CD4-positive, alpha-beta T cell treated with Interleukin-21 for 1 hour (primary cell): ENCODE data around the gene SENP6.
"Not testable (repeated sequence)": the region's sequence is repeated elsewhere in the genome, so short reads cannot be mapped to it uniquely, and the experiment has no call there.

Experiments used
- DNase-seq: peaks from one replicate; pipeline ENCODE4 v3.0.0-alpha.2; 2020

Gene SENP6

GRCh38 chr6:75601304-75602245 lies at the start of gene SENP6:
SENP6 (plus strand) TSS chr6:75601880; CDS start chr6:75602525, 645 bp downstream.
- peak; percentile 81 for DNase-seq

GRCh38 chr6:75556240-75556639 lies 45.4 kb upstream of the SENP6 start:
- DNase-seq: no peak

GRCh38 chr6:75557068-75557467 lies 44.6 kb upstream of the SENP6 start:
- no peak for DNase-seq

- DNase-seq: peak; percentile 37
Measured at GRCh38 chr6:75563032-75563431, 38.6 kb upstream of the SENP6 start.

- no peak for DNase-seq
Measured at GRCh38 chr6:75566137-75566767, 35.4 kb upstream of the SENP6 start.

- DNase-seq: no peak
Measured at GRCh38 chr6:75568100-75568499, 33.6 kb upstream of the SENP6 start.

GRCh38 chr6:75568965-75569364 lies 32.7 kb upstream of the SENP6 start:
- no peak for DNase-seq

- DNase-seq: not testable (repeated sequence)
Measured at GRCh38 chr6:75570671-75571070, 31.0 kb upstream of the SENP6 start.

GRCh38 chr6:75572072-75572471 lies 29.6 kb upstream of the SENP6 start:
- DNase-seq: no peak

- DNase-seq: no peak
Measured at GRCh38 chr6:75579951-75580350, 21.7 kb upstream of the SENP6 start.

GRCh38 chr6:75581231-75581630 lies 20.4 kb upstream of the SENP6 start:
- DNase-seq: no peak

- not testable (repeated sequence) for DNase-seq
Measured at GRCh38 chr6:75584552-75584951, 17.1 kb upstream of the SENP6 start.

GRCh38 chr6:75588948-75589347 lies 12.7 kb upstream of the SENP6 start:
- no peak for DNase-seq

GRCh38 chr6:75590370-75590769 lies 11.3 kb upstream of the SENP6 start:
- DNase-seq: no peak

- not testable (repeated sequence) for DNase-seq
Measured at GRCh38 chr6:75596380-75596779, 5.3 kb upstream of the SENP6 start.

- DNase-seq: no peak
Measured at GRCh38 chr6:75600768-75601167, 912 bp upstream of the SENP6 start.

- DNase-seq: peak; percentile 62
Measured at GRCh38 chr6:75602246-75603105, 796 bp downstream of the SENP6 start.

- no peak for DNase-seq
Measured at GRCh38 chr6:75603106-75603420, 1.4 kb downstream of the SENP6 start.

GRCh38 chr6:75604294-75604693 lies 2.6 kb downstream of the SENP6 start:
- no peak for DNase-seq

- no peak for DNase-seq
Measured at GRCh38 chr6:75605635-75606034, 4.0 kb downstream of the SENP6 start.

- DNase-seq: no peak
Measured at GRCh38 chr6:75608304-75608703, 6.6 kb downstream of the SENP6 start.

GRCh38 chr6:75608956-75609533 lies 7.4 kb downstream of the SENP6 start:
- DNase-seq: no peak
